AG08396 (cell line): Measurements from ENCODE around the gene GPR149.
A peak's percentile ranks its signal among the peaks of the same experiment; 100 is the strongest.

Source experiments
- DNase-seq: peaks from one replicate; pipeline ENCODE4 v3.0.0; 2012; ENCODE audit warnings: low spot score, mixed read lengths

The GPR149 gene

DNA sequence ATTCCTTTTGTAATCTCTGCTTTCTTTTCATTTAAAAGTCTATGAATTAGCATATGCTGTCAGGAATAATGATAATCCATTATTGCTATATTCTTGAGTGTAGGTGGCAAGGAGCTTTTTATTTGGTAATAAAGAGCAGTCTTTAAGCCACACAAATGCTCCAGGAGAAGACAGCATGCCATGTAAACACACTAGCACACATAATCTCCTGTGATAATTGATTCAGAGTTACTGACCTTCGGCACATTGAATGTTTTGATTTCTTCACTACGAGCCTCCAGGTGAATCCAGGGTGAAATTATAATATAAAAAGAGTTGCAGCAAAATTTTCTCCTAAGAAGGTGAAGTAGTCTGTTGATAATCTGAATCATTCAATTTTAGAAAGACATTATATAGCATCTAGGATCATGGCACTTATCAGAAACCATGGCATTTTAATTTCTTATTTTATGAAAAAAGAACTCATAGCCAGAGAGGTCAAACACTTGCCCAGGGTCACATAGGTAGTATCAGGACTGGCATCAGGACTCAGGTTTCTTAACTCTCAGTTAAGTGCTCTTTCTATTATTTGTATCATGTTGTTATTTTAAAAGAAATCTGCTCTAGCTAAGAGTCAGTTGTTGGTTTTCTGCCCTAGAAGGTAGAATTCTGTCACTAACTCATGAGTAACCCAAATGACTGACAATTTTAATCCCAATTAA is 84.4 kb downstream of the GPR149 start:
- DNase-seq: no peak

DNA sequence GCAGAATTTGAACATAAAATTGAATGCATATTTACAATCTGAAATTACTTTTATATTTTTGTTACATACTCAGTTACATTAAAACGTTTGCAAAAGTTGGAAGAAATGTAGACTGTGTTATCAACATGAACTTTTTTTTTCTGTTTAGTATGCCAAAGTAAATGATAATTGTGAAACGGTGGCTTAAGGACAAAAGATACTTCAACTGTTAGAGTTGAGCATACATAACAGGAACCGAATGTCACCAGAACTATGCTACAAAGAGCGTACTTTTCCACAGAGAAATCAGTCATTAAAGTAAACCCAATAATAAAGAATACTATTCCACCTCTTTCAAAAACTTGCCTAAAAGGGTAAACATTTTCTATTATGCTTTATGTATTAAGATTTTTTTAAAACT is 91.4 kb downstream of the GPR149 start:
- no peak for DNase-seq

DNA sequence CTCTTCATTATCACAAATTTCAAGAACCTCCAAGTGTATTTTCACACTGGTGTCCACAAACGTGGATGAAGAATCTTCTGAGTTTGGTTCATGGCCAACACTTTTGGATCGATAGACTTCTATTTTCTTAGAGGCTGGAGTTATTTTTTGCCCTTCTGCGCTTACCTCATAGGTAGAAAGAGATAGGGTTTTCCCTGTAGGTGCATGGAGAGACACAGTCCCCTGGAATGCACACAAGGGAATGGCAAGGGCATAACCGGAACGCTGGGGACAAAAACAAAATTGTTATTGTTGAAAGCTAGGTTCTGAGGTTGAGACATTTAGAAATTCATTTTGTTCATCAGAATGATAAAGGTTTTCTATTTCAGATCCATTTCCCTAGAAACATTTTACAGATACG is 92.0 kb downstream of the GPR149 start:
- DNase-seq: no peak

DNA sequence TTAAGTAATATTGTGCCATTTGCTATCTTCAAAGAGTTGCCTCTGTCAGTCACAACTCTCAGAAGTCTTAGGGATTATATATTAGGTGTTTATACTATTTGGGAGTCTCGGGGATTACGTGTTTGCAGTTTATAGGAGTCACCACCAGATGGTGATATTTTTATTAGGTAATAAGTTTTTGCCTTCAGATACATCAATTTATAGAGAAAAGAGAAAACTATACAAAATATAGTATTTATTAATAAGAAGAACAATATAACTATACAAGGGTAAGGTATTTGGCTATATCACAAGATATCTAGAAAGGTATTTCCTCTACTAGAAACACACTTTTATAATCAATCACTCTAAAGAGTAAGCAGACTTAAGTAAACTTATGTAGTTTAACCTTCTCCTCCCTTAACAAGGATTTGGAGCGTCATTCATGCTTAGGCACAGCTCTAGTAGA is 95.0 kb downstream of the GPR149 start:
- DNase-seq: peak; percentile 12

DNA sequence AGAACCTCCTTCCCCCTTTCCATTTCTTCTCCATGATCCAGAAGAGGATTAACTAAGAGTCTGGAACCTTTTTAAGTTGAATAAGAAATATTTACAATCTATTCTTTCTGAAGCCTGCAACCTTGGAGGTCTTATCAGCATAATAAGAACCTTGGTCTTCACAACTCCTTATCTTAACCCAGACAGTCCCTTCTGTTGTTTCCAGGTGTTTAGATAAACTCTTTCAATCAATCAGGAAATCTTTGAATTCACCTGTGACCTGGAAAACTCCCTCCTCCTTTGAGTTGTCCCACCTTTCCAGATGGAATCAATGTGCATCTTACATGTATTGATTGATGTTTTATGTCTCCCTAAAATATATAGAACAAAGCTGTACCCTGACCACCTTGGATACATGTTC is 102.1 kb downstream of the GPR149 start:
- DNase-seq: no peak

DNA sequence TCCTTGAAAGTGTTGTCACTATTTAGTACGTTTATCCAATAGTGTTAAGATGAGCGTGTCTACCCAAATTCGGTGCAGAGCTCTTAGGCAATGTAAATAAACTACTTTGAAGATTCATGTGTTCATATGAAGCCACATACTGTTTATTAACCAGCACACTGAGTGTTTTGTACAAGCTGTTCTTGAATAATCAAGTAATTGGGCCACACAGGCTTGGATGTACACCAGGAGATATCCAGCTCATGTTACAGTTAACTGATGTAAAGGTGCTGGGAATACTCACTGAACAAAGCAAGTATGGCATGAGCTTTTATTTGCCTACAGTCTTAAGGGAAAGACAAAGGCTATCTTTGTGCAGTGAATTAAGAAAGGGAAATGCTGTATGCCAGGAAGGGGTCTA is 105.1 kb downstream of the GPR149 start:
- DNase-seq: no peak

DNA sequence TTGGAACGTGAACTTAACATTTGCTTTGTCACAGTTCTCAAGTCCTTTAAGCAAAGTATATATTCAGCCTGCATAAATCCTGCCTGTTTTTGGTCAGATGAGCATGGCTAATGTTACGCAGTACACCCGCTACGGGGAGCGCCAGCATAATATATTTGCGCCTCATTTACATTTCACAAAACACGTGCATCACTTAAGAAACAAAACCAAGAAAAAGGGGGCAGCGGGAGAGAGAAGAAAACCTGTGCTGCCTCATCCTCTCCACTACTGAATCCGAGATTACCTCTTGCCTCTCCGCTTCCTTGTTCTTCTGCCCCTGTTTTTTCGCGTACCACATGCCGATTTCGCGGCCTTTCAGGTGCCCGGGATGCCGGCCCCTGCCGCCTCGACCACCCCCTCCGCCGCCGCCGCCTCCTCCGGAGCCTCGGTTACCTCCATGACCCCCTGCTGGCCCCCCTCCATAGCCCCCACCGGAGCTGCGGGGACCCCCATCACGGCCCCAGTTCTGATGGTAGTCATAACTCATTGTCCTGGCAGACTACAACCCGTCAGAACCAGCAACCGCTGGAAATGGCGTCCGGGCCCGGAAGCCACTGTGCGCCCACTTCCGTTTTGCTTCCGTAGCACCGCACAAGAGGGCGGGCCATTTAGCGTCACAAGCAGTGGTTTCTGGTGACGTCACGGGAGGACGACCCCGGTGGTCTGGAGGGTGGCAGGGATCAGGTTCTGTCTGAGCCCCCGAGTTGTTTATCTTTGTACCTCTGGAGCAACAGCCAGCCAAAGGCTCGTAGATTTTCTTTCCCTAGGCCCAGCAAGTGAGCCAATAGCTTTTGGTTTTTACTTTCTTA is 105.9 kb downstream of the GPR149 start, which contains the start of gene DHX36:
TSS of gene DHX36 (minus strand) at position 597 of the 848 bp plus-strand sequence. CDS start at position 526, 71 bp downstream.
- DNase-seq: peak; percentile 92

DNA sequence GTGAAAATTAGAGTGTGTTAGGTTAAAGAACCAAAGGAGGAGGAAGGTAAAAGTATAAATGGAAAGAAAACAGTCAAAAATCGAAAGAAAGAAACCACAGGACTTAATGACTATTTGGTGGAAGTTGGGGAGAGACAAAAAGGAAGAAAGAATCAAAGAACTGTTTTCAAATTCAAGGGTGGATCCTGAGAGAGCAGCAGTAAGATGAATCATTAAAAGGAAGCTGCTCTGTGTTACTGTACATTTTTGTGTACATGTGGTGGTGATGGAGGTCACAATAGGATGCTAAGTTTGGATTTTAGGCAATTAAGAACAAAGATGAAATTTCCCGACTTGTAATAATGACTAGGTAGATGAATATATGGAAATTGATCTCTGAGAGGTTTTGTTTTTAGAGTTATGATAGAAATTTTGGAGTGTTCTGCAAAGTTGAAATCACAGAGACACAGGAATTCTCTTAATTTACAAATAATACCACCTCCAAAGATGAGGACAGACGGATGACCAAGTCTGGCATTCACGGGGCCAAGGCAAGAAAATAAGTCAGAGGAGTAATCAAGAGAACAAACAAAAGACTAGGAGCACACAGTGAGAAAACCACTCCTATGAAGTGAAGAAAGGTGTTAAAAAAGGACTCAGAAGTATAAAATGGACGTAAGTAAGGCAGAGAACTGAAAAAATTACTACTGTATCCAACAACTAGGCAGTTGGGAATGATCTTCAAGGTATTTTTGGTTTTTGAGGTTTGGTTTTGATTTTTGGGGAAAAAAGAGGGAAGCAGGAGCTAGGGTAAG is 112.8 kb downstream of the GPR149 start:
- DNase-seq: no peak

DNA sequence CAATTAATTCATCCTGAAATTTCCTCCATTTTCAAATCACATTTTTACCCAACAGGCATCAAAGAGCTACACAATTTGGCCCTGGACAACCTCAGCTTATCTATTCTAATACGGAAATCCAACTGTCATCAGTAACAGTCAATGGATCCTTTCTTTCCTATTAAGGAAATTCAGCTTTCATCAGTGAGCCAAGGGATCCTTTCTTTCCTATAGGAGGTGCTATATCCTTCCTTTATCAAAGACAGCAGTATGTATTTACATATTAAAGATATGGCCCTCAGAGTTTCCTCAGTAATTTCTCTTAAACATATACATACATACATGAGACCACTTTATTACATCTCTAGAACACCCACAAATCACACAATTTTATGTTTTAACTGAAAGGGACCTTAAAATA is 115.8 kb downstream of the GPR149 start:
- DNase-seq: no peak

DNA sequence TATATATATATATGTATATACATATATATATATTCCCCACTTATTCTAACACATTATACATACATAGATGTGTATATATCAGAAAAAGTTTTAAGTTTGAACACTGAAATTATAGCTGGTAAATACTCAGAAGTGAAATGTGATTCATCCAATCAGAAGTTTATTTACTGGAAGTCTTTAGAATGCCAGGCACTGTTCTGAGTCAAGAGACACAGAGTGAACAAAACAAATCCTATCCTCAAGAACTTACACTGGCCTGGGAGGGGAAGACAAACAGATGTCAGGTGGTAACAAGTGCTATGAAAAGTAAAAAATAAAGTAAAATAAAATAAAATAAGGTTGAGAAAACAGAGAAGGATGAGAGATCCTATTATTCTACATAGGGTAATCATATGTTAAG is 119.2 kb downstream of the GPR149 start:
- peak; percentile 20 for DNase-seq

DNA sequence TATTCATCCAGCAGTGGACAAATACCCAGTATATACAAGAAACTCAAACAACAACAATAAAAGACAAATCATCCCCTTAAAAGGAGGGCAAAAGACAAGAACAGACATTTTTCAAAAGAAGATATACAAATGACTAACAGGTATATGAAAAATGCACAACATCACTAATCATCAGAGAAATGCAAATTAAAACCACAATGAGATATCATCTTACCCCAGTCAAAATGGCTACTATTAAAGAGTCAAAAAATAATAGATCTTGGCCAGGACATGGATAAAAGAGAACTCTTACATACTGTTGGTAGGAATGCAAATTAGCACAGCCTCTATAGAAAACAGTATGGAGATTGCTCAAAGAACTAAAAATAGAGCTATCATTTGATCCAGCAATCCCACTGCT is 122.6 kb downstream of the GPR149 start:
- no peak for DNase-seq

DNA sequence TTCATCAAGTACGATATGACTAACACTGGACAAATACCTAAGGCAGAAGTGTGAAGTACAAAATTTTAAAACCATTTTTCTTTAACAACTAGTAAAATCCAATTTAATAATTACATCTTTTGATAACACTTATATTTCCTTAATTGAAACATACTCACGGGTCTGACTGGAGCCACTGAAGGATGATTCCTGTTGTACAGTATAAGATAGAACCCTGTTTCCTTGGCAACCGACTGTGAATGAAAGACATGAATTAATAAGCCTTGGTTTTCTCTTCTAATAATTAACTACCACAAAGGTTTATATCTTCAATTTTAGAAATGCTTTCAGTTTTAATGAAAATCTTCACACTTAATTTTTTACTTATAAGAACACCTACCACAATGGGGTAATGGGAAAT is 125.1 kb downstream of the GPR149 start:
- DNase-seq: no peak

DNA sequence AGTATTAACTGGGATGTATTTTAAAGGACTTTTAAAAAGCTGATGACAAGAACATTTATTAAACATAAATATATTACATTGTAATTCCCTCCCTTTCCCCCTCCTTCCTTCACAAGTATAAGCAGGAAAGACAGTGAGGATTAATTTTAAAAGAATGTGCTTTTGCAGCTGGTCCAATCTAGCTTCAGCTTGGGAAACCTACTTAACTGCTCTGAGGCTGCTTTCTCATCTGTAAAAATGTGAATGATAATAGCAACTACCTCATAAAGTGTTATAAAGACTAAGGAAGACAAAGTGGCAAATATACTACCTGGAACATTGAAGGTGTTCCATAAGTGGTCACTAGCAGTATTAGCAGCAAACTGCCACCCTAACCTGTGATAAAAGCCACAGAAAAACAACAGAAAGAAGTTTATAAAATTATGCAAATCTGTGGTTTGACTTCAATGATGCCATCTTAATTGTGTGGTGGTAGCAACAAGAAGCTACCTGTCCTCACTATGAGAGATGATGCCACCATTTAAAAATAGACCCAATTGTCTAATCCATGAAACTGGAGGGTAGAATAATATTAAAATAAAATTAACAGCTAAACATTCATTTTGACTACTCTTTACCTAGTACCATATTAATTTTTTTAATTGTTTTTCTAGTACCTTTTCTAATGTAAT is 125.7 kb downstream of the GPR149 start:
- DNase-seq: no peak

DNA sequence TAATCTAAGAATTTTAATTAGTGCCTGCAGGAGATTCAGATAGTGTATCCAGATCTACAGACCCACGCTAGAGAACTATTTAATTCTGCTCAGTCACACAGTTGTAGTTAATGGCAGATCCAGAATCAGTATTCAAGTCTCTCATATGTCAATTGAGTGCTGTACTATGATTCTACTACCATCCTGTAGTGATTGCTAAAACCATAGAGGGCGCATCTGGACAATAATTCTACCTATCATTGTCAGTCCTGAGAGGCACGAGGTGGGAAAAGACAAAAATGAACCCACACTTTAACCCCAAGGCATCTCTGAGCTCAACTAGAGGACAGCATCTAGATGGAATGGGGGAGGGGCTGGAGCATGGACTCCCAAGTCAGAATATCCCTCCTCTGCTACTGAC is 128.4 kb downstream of the GPR149 start:
- DNase-seq: no peak

DNA sequence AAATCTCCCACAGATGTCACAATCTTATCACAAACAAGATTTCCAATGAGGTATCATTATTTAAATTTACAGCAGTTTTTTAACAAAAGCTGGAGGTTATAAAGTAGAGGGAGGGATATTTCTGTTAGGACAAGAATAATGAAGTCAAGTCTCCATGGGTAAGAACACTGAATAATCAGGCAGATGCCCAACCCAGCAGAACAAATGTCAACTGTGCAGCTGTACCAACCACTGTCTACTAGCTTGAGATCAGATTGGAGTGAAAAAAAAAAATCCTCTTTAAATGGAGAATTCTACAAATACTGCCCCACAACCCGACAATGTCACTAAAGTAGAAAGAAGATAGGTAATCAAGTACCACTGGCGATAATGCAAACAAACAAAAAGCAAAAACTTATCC is 136.0 kb downstream of the GPR149 start:
- DNase-seq: no peak

DNA sequence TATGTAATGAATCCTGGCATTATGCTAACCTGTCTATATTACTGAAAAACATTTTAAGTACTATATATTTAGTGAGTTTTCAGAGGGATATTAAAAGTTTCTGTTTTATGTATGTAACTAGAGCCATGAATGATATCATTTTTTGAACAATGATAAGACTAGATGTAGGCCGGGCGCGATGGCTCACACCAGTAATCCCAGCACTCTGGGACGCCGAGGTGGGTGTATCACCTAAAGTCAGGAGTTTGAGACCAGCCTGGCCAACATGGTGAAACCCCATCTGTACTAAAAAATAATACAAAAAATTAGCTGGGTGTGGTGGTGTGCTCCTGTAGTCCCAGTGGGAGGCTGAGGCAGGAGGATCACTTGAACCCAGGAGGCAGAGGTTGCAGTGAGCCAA is 139.8 kb downstream of the GPR149 start:
- DNase-seq: no peak
